Upper lobe of right lung (tissue), 1 donor: ENCODE measurements around the gene SYTL2. TPM values are rescaled to one million over a fixed set of nuclear protein-coding genes. Genes with fewer than 3 reads are reported as not detected.

Experiments used
- ATAC-seq: fragments of 200-7000 bp; cut with Tn5 transposase; one replicate; pipeline ENCODE4 v1.9.1; 2020; ENCODE audit warnings: mild to moderate bottlenecking, moderate library complexity
- DNase-seq: peaks from one replicate; pipeline ENCODE4 v3.0.0-alpha.2; 2020
- H3K27ac ChIP-seq: fragments of 200-600 bp; one replicate; pipeline ENCODE4 v1.8.0; 2022
- H3K27me3 ChIP-seq: fragments of 200-600 bp; one replicate; pipeline ENCODE4 v1.8.0; 2022; ENCODE audit warnings: mild to moderate bottlenecking
- H3K36me3 ChIP-seq: fragments of 200-600 bp; one replicate; pipeline ENCODE4 v1.8.0; 2022
- H3K4me1 ChIP-seq: fragments of 200-600 bp; one replicate; pipeline ENCODE4 v1.8.0; 2022
- H3K4me3 ChIP-seq: fragments of 200-600 bp; one replicate; pipeline ENCODE4 v1.8.0; 2022; ENCODE audit warnings: mild to moderate bottlenecking
- H3K9me3 ChIP-seq: fragments of 200-600 bp; one replicate; pipeline ENCODE4 v1.8.0; 2022
- intact Hi-C: fragments of 100-400 bp; cut with DNase I; formaldehyde crosslinking; loops from one replicate; pipeline ENCODE4 v1.11.0; 2022
- total RNA-seq: library from RNA; stranded (reverse); fragmentation: NEBNext Ultra II Directional; extraction: Animal tissue kit (Norgen Biotek cat#: 25700); gene quantifications from one replicate; pipeline ENCODE4 v1.2.1, GENCODE V29; 2021
- TF ChIP-seq, protein P1 (sequence below): fragments of 200-600 bp; IDR thresholded peaks from one replicate; pipeline ENCODE4 v1.8.0; 2022; ENCODE audit warnings: antibody characterized with exemption
- donor health status: DM: no; HTN: yes; CAD: no; lungs with severe emphysema.

Gene SYTL2
- total RNA-seq, 1 donor from 2014 or later = 36.5 TPM

- ATAC-seq = no peak
- DNase-seq = no peak
- intact Hi-C loops = no loop called here
Measured at GRCh38 chr11:85755701-85756100, 55.2 kb downstream of the SYTL2 start.

DNA sequence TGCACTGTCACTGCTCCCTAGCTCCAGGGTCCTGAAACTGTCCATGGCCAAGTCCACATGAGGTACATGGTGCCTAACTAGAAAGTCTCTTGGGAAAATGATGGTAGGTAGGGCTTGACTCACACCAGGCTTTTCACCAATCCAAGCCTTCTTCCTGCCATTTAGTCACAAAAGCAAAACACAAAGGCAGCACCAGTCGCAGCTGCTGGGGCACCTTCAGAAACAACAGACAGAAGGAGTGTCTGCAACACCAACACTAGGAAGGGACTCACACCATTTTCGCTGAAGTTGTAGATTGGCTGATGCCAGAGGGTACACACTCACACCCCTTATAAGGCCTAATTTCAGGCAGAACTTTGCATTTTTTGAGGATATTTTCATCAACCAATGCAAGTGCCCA, 55.7 kb downstream of the SYTL2 start:
- no peaks in the 10 kb centered on the region for H3K9me3 ChIP-seq
- H3K27ac ChIP-seq = no peak overlapping the region
- H3K4me1 ChIP-seq = peaks cover 24% of the 10 kb centered on the region
- H3K27me3 ChIP-seq = no peaks in the 10 kb centered on the region
- ATAC-seq = no peak
- TF ChIP-seq, protein P1, sequence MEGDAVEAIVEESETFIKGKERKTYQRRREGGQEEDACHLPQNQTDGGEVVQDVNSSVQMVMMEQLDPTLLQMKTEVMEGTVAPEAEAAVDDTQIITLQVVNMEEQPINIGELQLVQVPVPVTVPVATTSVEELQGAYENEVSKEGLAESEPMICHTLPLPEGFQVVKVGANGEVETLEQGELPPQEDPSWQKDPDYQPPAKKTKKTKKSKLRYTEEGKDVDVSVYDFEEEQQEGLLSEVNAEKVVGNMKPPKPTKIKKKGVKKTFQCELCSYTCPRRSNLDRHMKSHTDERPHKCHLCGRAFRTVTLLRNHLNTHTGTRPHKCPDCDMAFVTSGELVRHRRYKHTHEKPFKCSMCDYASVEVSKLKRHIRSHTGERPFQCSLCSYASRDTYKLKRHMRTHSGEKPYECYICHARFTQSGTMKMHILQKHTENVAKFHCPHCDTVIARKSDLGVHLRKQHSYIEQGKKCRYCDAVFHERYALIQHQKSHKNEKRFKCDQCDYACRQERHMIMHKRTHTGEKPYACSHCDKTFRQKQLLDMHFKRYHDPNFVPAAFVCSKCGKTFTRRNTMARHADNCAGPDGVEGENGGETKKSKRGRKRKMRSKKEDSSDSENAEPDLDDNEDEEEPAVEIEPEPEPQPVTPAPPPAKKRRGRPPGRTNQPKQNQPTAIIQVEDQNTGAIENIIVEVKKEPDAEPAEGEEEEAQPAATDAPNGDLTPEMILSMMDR = no peak
- H3K36me3 ChIP-seq = no peaks in the 10 kb centered on the region
- intact Hi-C loops = no loop called here
- no peak for DNase-seq
- no peak overlapping the region for H3K4me3 ChIP-seq

More at GRCh38 chr11:85755701-85756100, 55.2 kb downstream of the SYTL2 start:
- H3K4me1 ChIP-seq = peaks cover 19% of the 10 kb centered on the region
- H3K36me3 ChIP-seq = no peaks in the 10 kb centered on the region
- no peaks in the 10 kb centered on the region for H3K9me3 ChIP-seq
- no peaks in the 10 kb centered on the region for H3K27me3 ChIP-seq
- H3K4me3 ChIP-seq = no peak overlapping the region
- TF ChIP-seq, protein P1 = no peak
- H3K27ac ChIP-seq = no peak overlapping the region

DNA sequence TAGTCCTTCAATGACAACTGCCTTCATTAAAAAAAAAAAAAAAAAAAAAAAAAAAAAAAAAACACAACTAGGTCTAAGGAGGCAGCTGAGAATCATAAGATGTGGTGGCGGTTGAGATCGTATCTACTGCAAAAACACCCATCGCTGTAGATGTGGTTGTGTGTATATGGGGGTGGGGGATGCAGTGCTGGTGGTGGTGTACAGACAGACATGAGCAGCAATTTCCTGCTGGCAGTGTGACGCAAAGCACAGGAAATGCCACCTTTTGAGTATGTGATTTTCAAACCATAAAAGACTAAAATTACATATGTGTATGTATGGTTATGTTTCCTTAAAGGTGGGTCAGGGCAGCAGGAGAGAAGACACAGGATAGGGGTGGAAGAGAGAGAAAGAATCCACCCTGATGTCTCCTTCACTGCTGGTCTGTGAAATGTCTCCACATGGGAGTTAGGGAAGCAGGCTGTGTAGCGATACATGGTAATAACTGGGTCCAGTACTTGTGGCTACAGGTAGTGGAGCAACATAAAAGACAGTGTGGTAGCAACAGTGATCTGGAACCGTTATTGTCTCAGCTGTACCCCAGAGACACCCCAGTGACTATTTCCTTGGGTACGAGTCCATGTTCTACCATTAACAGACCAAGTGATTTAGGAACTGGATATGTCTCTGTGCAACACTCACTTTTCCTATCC, 57.9 kb downstream of the SYTL2 start:
- no peaks in the 10 kb centered on the region for H3K27me3 ChIP-seq
- intact Hi-C loops = no loop called here
- no peaks in the 10 kb centered on the region for H3K9me3 ChIP-seq
- ATAC-seq = peak; percentile 67
- DNase-seq = no peak
- H3K36me3 ChIP-seq = no peaks in the 10 kb centered on the region
- no peak overlapping the region for H3K4me3 ChIP-seq
- H3K27ac ChIP-seq = no peak overlapping the region
- TF ChIP-seq, protein P1 = no peak
- peaks cover 28% of the 10 kb centered on the region for H3K4me1 ChIP-seq

- H3K4me1 ChIP-seq = peaks cover 28% of the 10 kb centered on the region
- no peaks in the 10 kb centered on the region for H3K9me3 ChIP-seq
- no peak for DNase-seq
- TF ChIP-seq, protein P1 = no peak
- no peak overlapping the region for H3K27ac ChIP-seq
- no peak overlapping the region for H3K4me3 ChIP-seq
- H3K27me3 ChIP-seq = no peaks in the 10 kb centered on the region
- H3K36me3 ChIP-seq = no peaks in the 10 kb centered on the region
- intact Hi-C loops = no loop called here
- ATAC-seq = no peak
Measured at GRCh38 chr11:85752201-85752889, 58.6 kb downstream of the SYTL2 start.

DNA sequence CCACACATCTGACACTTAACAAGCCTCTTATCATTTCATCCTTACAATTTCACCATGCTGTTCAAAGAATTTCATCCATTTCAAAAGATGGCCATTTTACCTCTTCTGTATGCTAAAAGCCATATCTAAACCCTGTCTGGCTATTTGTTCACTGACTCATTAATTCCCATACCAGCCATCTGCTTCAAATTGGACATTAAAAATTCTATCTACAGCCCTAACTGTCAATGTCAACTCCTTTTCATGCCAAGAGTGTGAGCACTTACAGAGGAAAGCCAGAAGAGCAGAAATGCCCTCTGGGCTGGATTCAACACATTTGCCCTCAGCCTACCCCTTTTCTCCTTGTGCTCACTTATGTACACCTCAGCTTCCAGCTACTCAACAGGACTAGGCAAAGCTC, 59.2 kb downstream of the SYTL2 start:
- H3K27me3 ChIP-seq = no peaks in the 10 kb centered on the region
- TF ChIP-seq, protein P1 = no peak
- no peaks in the 10 kb centered on the region for H3K9me3 ChIP-seq
- H3K4me1 ChIP-seq = peaks cover 28% of the 10 kb centered on the region
- ATAC-seq (no peak), DNase-seq (no peak)
- H3K36me3 ChIP-seq = no peaks in the 10 kb centered on the region
- H3K4me3 ChIP-seq = no peak overlapping the region
- H3K27ac ChIP-seq = no peak overlapping the region
- intact Hi-C loops = no loop called here
